Esophagus squamous epithelium (tissue), 5 donors: ENCODE measurements around the gene RPTOR. TPM values are rescaled to one million over a fixed set of nuclear protein-coding genes. Genes with fewer than 3 reads are reported as not detected.

ENCODE experiments used
- DNase-seq: peaks from one replicate; lab custom pipeline; 2025; lab: John Stamatoyannopoulos, UW
- H3K27ac ChIP-seq, 4 donors: fragments of 200-600 bp; sonication (generic); one replicate each; pipeline ENCODE4 v1.5.1; 2016 to 2019; ENCODE audit warnings: mild to moderate bottlenecking in 1 of 4
- H3K27me3 ChIP-seq, 4 donors: fragments of 200-600 bp; sonication (generic); 1 replicate in 3 of 4; 2 replicates in 1 of 4; pipeline versions ENCODE4 v1.5.1 to v1.6.0; 2017 to 2021; ENCODE audit warnings: antibody characterized with exemption in 1 of 4
- H3K36me3 ChIP-seq, 3 donors: fragments of 200-600 bp; sonication (generic); one replicate each; pipeline ENCODE4 v1.5.1; 2016 to 2019
- H3K4me1 ChIP-seq, 3 donors: fragments of 200-600 bp; sonication (generic); one replicate each; pipeline ENCODE4 v1.5.1; 2017 to 2019
- H3K4me3 ChIP-seq, 4 donors: fragments of 200-600 bp; sonication (generic); 1 replicate in 3 of 4; 2 replicates in 1 of 4; pipeline ENCODE4 v1.5.1; 2016 to 2019; ENCODE audit warnings: mild to moderate bottlenecking in 2 of 4, moderate library complexity in 1 of 4
- H3K9me3 ChIP-seq, 3 donors: fragments of 200-600 bp; sonication (generic); one replicate each; pipeline ENCODE4 v1.5.1; 2016 to 2019
- CTCF ChIP-seq, 6 experiments: fragments of 450-650 bp in 4 of 6; fragments of 200-600 bp in 2 of 6; sonication (generic) in 2 of 6; IDR thresholded peaks; one replicate each; pipeline ENCODE4 v1.5.1; 2016 to 2019; ENCODE audit warnings: antibody characterized with exemption in 6 of 6, mild to moderate bottlenecking in 4 of 6, moderate library complexity in 4 of 6
- POLR2A ChIP-seq, 4 donors: fragments of 450-650 bp; IDR thresholded peaks; one replicate each; pipeline ENCODE4 v1.6.1; 2017; ENCODE audit warnings: antibody characterized with exemption in 4 of 4, mild to moderate bottlenecking in 4 of 4, moderate library complexity in 3 of 4
- WGBS, 2 donors: methylation state at CpG; one replicate each; pipeline ENCODE4 v1.1.5; 2018; 5-methylcytosine and 5-hydroxymethylcytosine counted together
- intact Hi-C: fragments of 100-400 bp; cut with DNase I; formaldehyde crosslinking; loops from one replicate; pipeline ENCODE4 v1.15.0; 2022
- total RNA-seq, 4 donors: library from RNA; depleted of rRNA; stranded (reverse); fragments of >200 nt; gene quantifications; one replicate each; pipeline ENCODE4 v1.1.0, GENCODE V29; 2016
- donor health status: DM: yes; HTN: yes; CAD: no.

Gene RPTOR
- total RNA-seq, 4 donors from 2014 or later: 11.7 to 27.8 (median 22.8) TPM

DNA sequence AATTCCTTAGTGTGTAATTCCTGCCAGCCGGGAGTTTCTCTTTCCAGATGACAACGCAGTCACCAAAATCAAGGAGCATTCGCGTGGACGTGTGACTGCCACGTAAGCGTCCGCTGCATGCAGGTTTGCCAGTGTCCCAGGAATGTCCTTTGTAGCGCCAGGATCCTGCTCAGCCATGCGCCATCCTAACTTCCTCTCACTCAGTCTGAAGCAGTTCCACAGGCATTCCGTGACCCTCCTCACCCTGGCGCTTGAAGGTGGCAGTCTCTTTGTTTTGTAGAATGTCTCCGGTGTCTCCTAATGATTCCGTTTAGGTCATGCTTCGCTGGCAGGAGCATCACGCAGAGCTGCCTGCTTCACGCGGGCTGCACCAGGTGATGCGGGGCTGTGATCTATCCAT is 88.6 kb downstream of the RPTOR start:
- no peak overlapping the region for H3K27ac ChIP-seq
- intact Hi-C loops: no loop called here
- 88 to 94% methylated on average over 11 to 19 of the region's 19 CpGs for WGBS, 2 donors
- no peak for TF ChIP-seq CTCF (IDR thresholded peaks at IDR 0.05)
- DNase-seq: no peak
- no peaks in the 10 kb centered on the region for H3K36me3 ChIP-seq
- no peaks in the 10 kb centered on the region for H3K9me3 ChIP-seq
- H3K4me1 ChIP-seq: no peaks in the 10 kb centered on the region
- no peaks in the 10 kb centered on the region for H3K27me3 ChIP-seq
- H3K4me3 ChIP-seq: no peak overlapping the region

GRCh38 chr17:80633994-80634566 is 89.4 kb downstream of the RPTOR start:
- DNase-seq: no peak
- intact Hi-C loops: no loop called here
- Histone ChIP-seq H3K36me3 (no peaks in the 10 kb centered on the region), H3K27ac (no peak overlapping the region), H3K27me3 (no peaks in the 10 kb centered on the region), H3K4me3 (no peak overlapping the region), H3K9me3 (no peaks in the 10 kb centered on the region), H3K4me1 (no peaks in the 10 kb centered on the region)
- WGBS, 2 donors: 82 to 89% methylated on average over 13 to 24 of the region's 24 CpGs
- no peak for TF ChIP-seq CTCF (IDR thresholded peaks at IDR 0.05)
- TF ChIP-seq POLR2A (IDR thresholded peaks at IDR 0.05): no peak

- Histone ChIP-seq H3K4me1 (no peaks in the 10 kb centered on the region), H3K36me3 (no peaks in the 10 kb centered on the region), H3K4me3 (no peak overlapping the region), H3K9me3 (no peaks in the 10 kb centered on the region), H3K27ac (no peak overlapping the region), H3K27me3 (no peaks in the 10 kb centered on the region)
- DNase-seq: no peak
- 91% methylated on average over 15 to 16 of the region's 20 CpGs for WGBS, 2 donors
- intact Hi-C loops: no loop called here
- no peak for TF ChIP-seq CTCF (IDR thresholded peaks at IDR 0.05)
- TF ChIP-seq POLR2A (IDR thresholded peaks at IDR 0.05): no peak
Observed at GRCh38 chr17:80636361-80637018, 91.9 kb downstream of the RPTOR start.

GRCh38 chr17:80637048-80637781 is 92.6 kb downstream of the RPTOR start:
- 73 to 79% methylated on average over 16 of the region's 17 CpGs for WGBS, 2 donors
- TF ChIP-seq POLR2A (IDR thresholded peaks at IDR 0.05) (no peak), CTCF (IDR thresholded peaks at IDR 0.05) (no peak)
- Histone ChIP-seq H3K27me3 (no peaks in the 10 kb centered on the region), H3K9me3 (no peaks in the 10 kb centered on the region), H3K27ac (no peak overlapping the region), H3K4me3 (no peak overlapping the region), H3K36me3 (no peaks in the 10 kb centered on the region), H3K4me1 (no peaks in the 10 kb centered on the region)
- no peak for DNase-seq
- intact Hi-C loops: no loop called here

- Histone ChIP-seq H3K4me1 (no peaks in the 10 kb centered on the region), H3K36me3 (peaks cover 0 to 9% (median 0%) of the 10 kb centered on the region in 3 donors), H3K27me3 (no peaks in the 10 kb centered on the region), H3K9me3 (no peaks in the 10 kb centered on the region), H3K4me3 (no peak overlapping the region), H3K27ac (no peak overlapping the region)
- TF ChIP-seq CTCF (IDR thresholded peaks at IDR 0.05) (no peak), POLR2A (IDR thresholded peaks at IDR 0.05) (no peak)
- intact Hi-C loops: no loop called here
- no peak for DNase-seq
- 91 to 100% methylated on average over 1 to 2 of the region's 2 CpGs for WGBS, 2 donors
Observed at GRCh38 chr17:80639658-80640057, 95.0 kb downstream of the RPTOR start.
